DMS153 (cell line): ENCODE data around the gene GNAQ.

ENCODE experiments used
- DNase-seq: peaks from one replicate; lab custom pipeline; 2025; lab: John Stamatoyannopoulos, UW

The GNAQ gene

DNA sequence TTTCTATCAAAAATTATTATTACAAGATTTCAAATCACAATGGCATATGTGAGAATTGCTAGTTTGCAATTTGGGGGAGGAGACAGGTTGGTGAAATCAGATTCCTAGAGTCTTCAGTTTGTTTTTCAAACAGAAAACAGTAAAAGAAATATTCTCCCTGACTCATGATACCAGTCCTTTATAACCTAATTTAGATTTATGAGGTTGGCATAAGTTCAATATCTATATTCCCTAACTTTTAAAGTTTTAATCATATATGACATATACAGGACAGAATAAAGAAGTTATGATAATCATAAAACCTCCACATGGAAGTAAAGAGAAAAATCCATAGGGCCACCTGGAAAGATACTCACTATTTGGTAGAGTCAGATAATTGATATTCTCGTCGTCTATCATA is 216.4 kb downstream of the GNAQ start:
- DNase-seq = no peak

DNA sequence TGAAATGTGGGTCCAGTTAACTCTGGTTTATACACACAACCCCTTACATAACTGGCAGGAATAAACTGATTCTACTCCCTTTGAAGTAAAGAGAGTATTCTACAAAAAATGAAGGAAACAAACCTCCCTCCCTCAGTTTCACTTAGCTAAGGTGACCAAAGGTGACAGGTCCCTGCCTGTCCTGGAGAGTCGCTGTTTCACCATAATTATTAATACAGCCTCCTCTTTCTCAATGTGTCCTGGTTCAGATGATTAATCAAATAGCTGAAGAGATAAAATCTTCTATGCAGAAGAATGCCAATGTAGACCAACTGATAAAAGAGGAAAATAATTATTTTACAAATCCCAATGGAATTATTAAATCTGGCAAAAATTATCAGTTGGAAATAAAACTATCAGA is 219.8 kb downstream of the GNAQ start:
- no peak for DNase-seq

DNA sequence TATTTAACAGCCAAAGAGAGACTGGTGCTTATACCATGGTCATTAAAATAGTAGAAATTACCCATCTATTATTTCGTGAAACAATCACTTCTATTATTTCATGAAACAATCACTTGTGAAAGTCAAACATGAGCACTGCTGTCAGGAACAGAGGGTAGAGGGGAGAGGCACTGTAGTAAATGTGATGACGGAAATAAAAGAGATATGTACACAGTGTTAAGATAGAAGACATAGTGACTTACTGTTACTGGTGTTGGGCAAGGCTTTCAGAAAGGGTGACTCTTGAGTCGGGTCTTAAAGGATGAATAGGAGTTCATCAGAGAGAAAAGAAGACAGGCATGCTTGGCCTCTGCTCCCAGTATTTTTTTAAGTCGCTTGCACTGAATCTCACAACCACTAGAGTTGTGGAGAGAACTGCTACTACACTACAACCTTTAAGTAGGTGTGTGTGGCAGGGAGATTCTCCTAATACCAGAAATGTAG is 220.9 kb downstream of the GNAQ start:
- DNase-seq = peak; percentile 27

DNA sequence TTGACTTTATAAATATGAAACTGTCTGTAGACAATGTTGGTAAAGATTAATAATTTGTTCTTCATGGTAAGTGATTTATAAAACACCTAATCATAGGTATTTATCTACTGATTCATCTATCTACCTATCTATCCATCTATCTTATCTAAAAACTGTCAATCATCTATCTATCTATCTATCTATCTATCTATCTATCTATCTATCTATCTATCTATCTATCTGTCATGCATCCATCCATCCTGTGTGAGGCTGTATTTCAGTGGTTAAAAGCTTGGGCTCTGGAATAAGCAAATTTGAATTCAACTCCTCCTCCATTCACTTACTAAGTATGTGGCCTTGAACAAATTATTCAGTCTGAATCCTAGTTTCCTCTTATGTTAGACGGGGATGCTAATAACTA is 221.6 kb downstream of the GNAQ start:
- DNase-seq = no peak

DNA sequence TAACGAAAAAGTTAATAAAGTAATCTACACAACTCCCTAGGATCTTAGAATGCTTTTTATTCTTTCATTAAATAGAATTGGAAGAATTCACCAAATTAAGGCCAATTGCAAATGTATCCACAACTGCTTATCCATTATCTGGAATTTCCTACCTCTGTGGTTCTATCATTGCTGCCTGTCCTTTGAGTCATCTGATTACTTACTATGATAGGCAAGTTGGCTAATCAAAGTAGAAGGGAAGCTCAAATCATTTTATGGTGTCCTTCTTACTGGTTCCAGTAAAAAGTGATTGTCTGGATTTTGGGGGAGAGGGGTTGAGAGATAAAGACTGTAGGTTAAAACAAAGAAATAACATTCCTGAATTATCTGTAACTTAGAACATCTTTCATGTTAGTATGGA is 222.1 kb downstream of the GNAQ start:
- no peak for DNase-seq

DNA sequence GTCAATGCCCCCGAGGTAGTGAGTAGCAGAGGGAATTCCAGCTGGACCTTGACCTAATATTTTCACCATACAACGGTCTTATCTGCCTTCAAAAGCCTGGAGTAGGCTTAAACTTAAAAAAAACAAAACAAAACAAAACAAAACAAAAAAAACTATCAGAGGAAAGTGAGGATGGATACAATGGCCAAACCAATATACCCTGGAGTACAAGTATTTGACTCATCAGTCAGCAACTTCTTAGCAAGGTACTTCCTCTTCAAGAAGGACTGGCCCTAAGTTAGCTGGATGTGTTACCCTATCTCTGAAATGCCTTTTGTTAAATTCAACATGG is 222.9 kb downstream of the GNAQ start:
- DNase-seq = no peak

DNA sequence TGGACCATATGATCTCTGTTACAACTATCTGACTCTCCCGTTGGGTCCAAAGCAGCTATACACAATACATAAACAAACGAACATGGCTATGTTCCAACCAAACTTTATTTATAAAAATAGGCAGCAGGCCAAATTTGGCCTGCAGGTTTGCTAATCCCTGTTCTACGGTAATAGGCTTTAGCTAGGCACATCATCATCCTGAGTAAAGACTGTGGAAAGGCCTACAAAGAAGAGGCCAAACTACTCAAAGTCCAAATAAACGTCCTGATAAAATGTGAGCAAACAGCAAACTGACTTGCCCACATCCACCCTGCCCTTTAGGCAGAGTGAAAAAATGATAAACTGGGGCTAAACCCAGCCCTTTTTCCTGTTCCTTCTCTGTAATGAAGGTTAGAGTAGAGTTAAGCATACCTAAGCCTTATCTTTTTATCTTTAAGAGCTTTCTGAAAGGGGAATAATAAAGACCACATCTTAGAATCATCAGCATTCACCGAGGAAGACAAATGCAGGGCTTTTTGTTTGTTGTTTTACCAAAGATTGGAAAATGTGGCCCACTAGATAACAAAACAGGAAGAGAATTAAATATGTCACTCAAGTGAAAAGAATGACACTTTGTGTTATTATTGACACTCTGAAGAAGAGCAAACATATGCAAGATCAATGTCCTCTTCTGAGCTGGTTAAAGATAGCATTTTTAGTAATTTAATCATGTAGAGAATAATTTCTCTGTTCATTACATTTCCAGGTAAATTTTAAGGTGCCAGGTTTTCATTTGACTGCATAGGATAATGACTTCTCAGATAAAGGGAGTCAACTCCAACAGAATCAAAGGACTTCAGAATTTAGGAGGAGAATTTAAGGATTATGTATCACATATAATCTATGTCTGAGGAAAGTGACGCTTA is 223.5 kb downstream of the GNAQ start:
- no peak for DNase-seq

DNA sequence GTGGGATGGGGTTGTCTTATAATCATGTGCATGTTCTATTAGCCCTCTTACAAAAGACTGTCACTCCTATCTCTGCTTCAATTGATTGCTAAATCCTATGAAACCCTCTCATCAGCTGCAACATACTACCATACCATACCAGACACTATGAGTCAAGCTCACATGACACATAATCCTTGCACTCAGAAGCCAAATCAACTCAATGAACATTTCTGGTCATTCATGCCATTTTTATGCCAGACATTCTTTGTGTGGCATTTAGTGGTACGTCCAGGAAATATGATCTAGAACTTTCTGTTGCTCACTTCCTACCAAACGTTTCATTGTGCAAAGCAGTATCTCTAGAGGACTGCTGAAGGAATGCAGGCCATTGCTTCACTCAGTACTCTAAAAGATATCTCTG is 224.3 kb downstream of the GNAQ start:
- no peak for DNase-seq

DNA sequence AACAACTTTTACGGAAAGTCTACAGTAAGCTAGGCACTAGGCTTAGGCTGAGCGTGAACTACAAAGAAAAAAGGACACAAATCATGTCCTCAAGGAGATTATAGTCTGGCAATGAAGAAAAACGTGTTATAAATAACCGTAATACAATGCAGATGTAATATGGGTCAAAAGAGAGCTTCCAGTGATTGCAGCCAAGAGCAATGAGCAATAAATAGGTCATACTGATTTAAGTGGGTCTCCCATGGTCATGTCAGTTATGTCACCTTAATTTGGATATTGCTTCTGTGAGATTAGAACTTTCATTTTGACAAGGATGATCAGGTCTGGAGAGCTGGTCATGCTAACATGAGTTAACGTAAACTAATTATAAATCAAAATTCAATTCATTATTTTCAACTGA is 224.9 kb downstream of the GNAQ start:
- no peak for DNase-seq

DNA sequence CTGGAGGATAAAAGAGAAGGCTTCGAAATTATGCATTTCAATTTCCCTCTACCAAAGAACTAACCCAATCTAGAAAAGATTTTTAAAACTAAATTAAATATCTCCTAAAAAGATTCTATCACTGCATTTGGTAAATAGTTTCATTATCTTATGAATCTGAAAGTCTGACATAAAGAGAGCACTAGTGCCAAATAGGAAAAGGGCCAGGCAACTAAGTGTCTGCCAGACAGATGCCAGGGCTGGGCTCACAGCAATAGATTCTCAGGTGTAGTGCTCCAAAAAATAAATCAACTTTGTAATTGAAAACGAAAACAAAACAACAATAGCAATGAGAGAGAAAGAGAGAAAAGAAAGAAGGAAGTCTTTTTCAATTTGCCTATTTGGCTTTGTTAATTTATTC is 225.8 kb downstream of the GNAQ start:
- no peak for DNase-seq

DNA sequence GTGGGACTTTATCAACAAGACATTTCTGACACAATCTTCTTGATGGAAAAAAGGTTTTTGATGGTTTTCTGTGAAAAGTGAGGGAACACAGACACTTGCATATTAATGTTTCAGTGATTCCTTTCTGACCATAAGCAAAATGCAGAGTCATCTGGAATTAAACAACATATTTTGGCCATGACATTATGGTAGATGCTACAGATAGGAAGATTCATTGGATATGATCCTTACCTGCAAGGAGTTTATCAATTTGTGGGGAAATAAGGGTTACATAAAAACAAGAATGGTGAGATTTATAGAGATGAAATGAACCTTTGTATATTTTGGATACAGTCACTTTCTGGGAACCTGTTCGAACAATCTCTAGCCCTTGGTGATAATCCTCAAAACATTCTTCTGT is 228.2 kb downstream of the GNAQ start:
- DNase-seq = no peak

DNA sequence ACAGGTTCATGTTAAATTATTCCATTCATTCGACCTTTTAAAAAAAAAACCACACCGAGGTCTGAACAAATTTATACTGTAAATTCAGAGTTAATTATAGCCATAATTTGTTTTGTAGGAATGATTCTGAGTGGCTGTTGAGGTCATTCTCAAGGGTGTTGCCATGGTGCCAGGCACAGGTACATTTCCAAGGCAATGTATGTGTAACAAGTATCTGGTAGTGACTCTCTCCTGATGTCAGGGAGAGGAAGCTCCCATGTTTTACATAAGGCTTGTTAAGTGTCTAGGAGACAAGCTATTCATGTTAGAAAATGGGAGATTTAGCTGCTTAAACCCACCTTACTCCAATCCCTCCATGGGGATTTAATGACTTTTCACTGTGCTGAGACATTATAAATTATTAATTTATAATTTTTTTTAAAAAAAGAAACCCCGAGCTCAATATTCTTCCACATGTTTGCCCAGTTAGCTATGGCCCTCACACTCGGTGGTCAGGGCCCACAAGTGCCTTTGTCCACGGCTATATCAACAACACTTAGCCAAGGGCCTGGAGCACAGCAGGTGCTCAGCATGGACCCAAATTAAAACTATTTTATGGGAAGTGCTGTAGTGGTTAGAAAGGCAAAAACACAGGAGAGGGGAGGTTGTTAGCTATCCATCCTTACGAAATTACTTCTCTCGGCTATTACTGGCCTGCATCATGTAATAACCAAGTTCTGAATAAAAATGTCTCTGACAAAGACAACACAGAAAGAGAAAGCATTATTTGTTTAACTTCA is 228.9 kb downstream of the GNAQ start:
- DNase-seq = peak; percentile 90

DNA sequence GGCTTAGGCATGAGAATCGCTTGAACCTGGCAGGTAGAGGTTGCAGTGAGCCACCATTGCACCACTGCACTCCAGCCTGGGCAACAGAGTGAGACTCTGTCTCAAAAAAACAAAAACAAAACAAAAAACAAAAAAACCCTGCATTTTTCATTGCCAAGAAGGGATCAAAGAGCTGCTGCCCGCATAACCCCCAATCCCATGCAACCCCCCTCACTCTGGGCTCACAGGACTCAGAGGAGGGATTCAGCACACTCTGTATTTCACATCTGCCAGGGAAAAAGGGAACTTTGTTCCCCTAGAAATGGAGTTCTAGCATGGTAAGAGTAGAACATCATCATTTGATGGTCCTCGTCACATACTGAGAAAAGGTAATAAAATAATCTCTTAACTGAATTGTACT is 229.5 kb downstream of the GNAQ start:
- no peak for DNase-seq

DNA sequence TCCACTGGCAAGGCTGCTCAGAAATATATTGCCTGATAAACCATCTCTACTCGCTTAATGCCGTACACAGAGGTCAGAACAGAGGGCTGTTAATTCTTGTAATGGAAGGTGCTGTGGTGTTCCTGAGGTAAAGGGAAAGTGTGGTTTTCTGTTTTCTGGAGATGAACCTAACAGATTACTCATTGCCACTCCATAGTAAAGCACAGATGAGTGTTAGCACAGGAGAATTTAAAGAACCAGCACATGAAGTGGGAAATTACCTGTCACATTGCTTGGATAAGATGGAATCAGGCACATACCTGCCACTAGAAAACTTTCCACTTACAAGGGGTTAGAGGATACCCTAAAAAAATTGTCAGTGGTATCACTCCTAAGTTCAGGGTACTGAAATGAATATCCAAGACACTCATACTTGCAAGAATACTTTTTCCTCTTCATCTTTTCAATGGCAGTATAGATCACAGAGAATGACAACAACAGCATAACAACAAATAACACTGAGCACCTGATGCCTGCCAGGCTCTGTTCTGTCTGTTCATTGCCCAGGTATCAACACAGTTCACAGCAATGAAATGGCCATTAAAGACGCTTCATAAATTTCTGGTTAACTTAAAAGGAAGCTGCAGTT is 230.6 kb downstream of the GNAQ start:
- DNase-seq = no peak

DNA sequence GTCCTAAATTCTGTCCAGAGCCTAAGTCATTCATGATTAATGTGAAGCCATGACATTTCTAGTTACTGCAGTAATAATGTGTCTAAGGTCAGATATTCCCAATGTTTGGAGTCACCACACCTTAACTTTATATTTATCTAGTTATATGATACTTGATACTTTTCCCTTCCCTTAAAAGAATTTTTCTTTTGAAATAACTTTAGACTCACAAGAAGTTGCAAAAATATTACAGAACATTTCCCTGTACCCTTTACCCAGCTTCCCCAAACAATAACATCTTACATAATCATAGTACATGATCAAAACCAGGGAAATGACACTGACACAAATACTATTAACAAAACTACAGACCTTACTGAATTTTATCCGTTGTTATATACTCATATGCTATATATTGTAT is 233.5 kb downstream of the GNAQ start:
- DNase-seq = no peak

DNA sequence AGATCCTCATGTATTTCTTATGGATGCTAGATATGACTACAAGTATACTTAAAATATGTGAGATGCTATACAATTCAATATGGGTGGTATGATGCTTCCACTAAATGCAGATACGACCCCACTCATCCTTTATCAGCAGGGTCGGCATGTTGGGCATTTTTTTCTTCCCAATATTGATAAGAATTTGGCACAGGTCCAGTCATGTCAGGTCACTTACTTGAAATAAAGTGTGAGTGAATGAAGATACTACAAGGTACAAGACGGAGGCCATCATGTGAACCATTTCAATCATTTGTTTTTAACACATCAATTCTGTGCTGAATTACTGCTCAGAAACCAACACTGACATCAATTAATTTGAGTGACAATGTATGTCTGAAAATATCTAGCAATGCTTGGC is 236.6 kb downstream of the GNAQ start:
- DNase-seq = no peak

DNA sequence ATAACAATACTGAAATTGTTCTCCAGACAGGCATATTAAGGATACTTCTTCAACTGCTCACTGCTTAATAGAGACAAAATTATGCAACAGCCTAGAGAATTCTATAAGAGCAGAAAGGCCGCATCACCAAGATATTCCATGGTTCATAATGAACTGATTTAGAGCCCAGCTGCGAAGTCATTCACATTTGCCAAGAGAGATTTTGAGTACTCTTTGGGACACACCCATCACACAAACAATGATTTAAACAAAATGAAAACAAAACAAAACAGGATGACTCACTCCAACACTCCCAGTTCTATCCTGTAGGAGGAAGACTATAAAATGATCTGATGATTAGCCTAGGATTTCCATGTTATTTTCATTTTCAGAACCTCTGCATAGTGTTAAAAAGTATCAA is 237.8 kb downstream of the GNAQ start:
- peak; percentile 72 for DNase-seq

DNA sequence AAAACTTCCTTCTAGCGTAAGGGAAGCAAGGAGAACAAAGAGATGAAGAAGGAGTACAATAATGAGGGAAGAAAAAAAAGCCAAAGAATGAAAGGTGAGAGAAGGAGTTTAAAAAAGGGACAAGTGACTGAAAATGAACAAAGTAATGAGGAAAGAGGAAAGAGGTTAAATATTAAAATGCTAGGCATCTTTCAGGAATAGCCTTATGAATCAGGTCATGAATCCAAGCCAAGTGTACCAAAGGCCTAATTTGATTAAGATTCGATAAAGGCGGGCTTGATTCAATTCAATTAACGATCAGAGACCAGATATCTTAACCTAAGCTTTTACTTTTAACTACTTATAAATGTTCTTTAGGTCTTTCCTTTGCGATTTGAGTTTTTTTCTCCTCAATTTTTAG is 241.7 kb downstream of the GNAQ start:
- DNase-seq = no peak

DNA sequence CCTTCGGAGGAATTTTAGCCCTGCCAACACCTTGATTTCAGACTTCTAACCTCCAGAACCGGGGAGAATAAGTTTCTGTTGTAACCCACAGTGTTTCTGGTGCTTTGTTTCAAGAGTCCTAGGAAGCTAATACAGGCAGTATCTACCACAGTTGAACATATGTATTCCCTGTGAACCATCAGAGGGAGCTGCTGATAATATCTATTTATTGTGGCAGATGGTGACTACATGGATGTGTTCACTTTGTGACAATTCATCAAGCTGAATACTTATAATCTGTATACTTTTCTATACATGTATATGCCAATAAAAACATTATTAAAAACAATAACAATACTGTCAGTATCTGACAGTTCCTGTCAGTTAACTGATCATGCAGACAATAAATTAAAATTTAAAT is 246.3 kb downstream of the GNAQ start:
- DNase-seq = no peak

DNA sequence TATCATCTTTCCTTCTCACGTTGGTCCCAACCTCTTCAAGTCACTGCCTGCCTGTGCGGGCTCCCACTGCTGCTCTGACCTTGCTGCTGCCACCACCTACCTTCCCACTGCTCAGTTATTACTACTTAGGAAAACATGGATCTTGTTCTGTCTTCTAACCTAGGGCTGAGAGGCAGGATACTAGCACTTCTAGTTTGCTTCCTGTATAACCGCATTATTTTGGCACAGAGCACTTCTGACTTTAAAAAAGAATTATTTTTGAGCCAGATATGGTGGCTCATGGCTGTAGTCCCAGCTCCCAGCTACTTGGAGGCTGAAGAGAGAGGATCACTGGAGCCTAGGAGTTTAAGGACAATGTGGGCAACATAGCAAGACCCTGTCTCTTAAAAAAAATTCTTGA is 248.1 kb downstream of the GNAQ start:
- no peak for DNase-seq

DNA sequence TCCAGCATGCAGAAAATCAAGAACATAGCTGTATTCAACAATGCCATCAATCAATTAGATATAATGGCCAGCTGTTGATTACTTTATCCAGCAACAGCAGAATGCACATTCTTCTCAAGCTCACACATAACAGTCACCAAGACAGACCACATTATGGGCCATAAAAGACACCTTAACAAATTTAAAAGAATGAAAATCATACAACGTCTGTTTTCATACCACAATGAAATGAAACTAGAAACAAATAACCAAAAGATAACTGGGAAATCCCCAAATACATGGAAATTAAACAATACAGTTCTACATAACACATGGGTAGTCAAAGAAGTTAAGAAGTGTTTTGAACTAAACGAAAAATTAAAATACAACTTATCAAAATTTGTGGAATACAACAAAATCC is 252.6 kb downstream of the GNAQ start:
- no peak for DNase-seq

DNA sequence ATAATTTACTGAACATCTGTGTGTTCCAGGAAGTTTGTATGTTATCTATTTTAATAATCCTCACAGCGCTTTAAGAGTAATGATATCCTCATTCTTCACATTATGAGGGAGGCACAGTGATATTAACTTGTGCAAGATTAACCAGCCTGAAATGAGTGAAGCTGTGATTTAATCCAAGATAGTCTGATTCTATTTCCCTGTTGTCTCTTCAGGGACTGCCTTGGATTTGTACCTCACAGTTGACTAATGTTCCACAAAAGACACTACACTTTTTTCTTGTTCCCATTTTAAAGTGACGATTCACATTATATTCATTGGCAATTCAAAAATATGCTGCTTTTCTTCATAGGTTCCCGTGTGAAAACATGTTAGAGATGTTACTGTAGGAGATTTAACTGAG is 258.2 kb downstream of the GNAQ start:
- no peak for DNase-seq

DNA sequence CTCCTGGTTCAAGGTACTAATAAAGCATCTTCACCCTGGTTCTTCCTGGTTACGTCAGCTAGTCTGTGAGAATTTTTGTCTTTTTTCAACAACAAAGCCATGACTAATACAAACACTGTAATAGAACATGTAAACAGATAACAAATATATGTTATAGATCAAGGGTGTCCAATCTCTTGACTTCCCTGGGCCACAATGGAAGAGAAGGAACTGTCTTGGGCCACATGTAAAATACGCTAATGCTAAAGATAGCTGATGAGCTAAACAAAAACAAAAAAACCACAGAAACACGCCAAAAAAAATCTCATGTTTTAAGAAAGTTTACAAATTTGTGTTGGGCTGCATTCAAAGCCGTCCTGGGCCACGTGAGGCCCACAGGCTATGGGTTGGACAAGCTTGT is 259.0 kb downstream of the GNAQ start:
- DNase-seq = no peak
